CD4-positive, alpha-beta T cell (primary cell): ENCODE measurements around the gene ZNF330. TPM values are rescaled to one million over a fixed set of nuclear protein-coding genes. Genes with fewer than 3 reads are reported as not detected.

Experiments used
- ATAC-seq: fragments of 200-7000 bp; cut with Tn5 transposase; one replicate; pipeline ENCODE4 v1.10.0; 2022; ENCODE audit warnings: mild to moderate bottlenecking; ENCODE audit not compliant: poor library complexity
- CTCF ChIA-PET: fragments of 350-600 bp; sonication (Branson Sonifier 250); formaldehyde crosslinking; loops from one replicate; lab custom pipeline; 2021; ENCODE audit warnings: antibody characterized with exemption, inconsistent platforms; lab: Charles Lee
- POLR2A ChIA-PET: fragments of 350-600 bp; sonication (Branson Sonifier 250); formaldehyde crosslinking; loops from one replicate; lab custom pipeline; 2021; ENCODE audit warnings: antibody characterized with exemption, inconsistent platforms; lab: Charles Lee
- DNase-seq, 14 experiments: peaks; one replicate each; pipeline ENCODE4 v3.0.0-alpha.2; 2013 to 2020; ENCODE audit warnings: mixed read lengths in 2 of 14
- H3K27ac ChIP-seq, 2 donors: one replicate each; pipeline versions ENCODE4 v1.5.1 to v1.7.0; 2013; ENCODE audit warnings: low read length in 2 of 2, low read depth in 1 of 2, mild to moderate bottlenecking in 1 of 2
- H3K27me3 ChIP-seq, 2 experiments: 1 replicate in 1 of 2; 2 replicates in 1 of 2; pipeline versions ENCODE4 v1.6.1 to v1.7.0; 2013; ENCODE audit warnings: low read length in 2 of 2, control low read depth in 1 of 2, mild to moderate bottlenecking in 1 of 2, moderate library complexity in 1 of 2; ENCODE audit not compliant: insufficient read depth in 2 of 2, control insufficient read depth in 1 of 2
- H3K36me3 ChIP-seq: one replicate; pipeline ENCODE4 v1.6.1; 2013; ENCODE audit warnings: low read length, control low read depth; ENCODE audit not compliant: insufficient read depth
- H3K4me1 ChIP-seq: one replicate; pipeline ENCODE4 v1.6.1; 2013; ENCODE audit warnings: low read length, control low read depth; ENCODE audit not compliant: insufficient read depth
- H3K4me3 ChIP-seq: one replicate; pipeline ENCODE4 v1.5.1; 2013; ENCODE audit warnings: mild to moderate bottlenecking, low read length, moderate library complexity
- H3K9me3 ChIP-seq, 2 experiments: 1 replicate in 1 of 2; 2 replicates in 1 of 2; pipeline versions ENCODE4 v1.6.1 to v1.7.0; 2013; ENCODE audit warnings: low read length in 2 of 2, mild to moderate bottlenecking in 2 of 2, control low read depth in 1 of 2, moderate library complexity in 1 of 2; ENCODE audit not compliant: control insufficient read depth in 1 of 2, insufficient read depth in 1 of 2
- H3K27ac Mint-ChIP-seq: one replicate; pipeline ENCODE4 v1.8.0; 2020; ENCODE audit warnings: mixed read lengths
- H3K27me3 Mint-ChIP-seq: one replicate; pipeline ENCODE4 v1.8.0; 2021; ENCODE audit warnings: mixed read lengths
- H3K36me3 Mint-ChIP-seq: one replicate; pipeline ENCODE4 v1.8.0; 2021; ENCODE audit warnings: low read depth, mixed read lengths
- H3K4me1 Mint-ChIP-seq: one replicate; pipeline ENCODE4 v1.8.0; 2021; ENCODE audit warnings: low read depth, mixed read lengths
- H3K4me3 Mint-ChIP-seq: one replicate; pipeline ENCODE4 v1.8.0; 2020; ENCODE audit warnings: mild to moderate bottlenecking, mixed read lengths
- H3K9me3 Mint-ChIP-seq: one replicate; pipeline ENCODE4 v1.8.0; 2020; ENCODE audit warnings: mixed read lengths
- intact Hi-C, 2 experiments: fragments of 100-400 bp; cut with DNase I in 1 of 2; cut with micrococcal nuclease in 1 of 2; formaldehyde crosslinking; loops; one replicate each; pipeline versions ENCODE4 v1.15.1 to v1.9.0; 2023 to 2025; cut with DNase I, micrococcal nuclease
- polyA plus RNA-seq, 2 donors: library from polyadenylated mRNA; unstranded; fragments of 120-200 nt; gene quantifications; one replicate each; pipeline ENCODE4 v1.2.1, GENCODE V29; 2013
- total RNA-seq, 174 experiments: library from RNA in 2 of 174; stranded (reverse) in 2 of 174; gene quantifications; one replicate each; pipeline ENCODE4 v1.2.3 and lab custom pipeline; 2021 to 2026
- TF ChIP-seq, protein P1 (sequence below): fragments of 200-600 bp; IDR thresholded peaks from one replicate; pipeline ENCODE4 v1.8.0; 2022; ENCODE audit warnings: antibody characterized with exemption, mild to moderate bottlenecking

Gene ZNF330
- total RNA-seq (10 to 100 TPM; 41.1 to 43.8 TPM), total RNA-seq (lab: John Stamatoyannopoulos, UW) (32.1 to 112 (median 54.5) reads per million in 172 experiments)
- polyA plus RNA-seq (2013, experiment 1 of 2): 38.6 TPM
- 40.9 TPM for polyA plus RNA-seq (2013, experiment 2 of 2)

GRCh38 chr4:141220691-141221659 lies at the start of gene ZNF330:
Gene ZNF330, plus strand, starts transcription at chr4:141220895. Its CDS starts 1,477 bp downstream, at chr4:141222372.
- intact Hi-C loops: loop anchor here in 1 of 2 experiments (5.0 to 10.0 kb wide), 5 partner anchors 416 to 1966 kb away; partner anchors contain the start of genes ELMOD2, IL15, INPP4B and SCOC
- TF ChIP-seq, protein P1, sequence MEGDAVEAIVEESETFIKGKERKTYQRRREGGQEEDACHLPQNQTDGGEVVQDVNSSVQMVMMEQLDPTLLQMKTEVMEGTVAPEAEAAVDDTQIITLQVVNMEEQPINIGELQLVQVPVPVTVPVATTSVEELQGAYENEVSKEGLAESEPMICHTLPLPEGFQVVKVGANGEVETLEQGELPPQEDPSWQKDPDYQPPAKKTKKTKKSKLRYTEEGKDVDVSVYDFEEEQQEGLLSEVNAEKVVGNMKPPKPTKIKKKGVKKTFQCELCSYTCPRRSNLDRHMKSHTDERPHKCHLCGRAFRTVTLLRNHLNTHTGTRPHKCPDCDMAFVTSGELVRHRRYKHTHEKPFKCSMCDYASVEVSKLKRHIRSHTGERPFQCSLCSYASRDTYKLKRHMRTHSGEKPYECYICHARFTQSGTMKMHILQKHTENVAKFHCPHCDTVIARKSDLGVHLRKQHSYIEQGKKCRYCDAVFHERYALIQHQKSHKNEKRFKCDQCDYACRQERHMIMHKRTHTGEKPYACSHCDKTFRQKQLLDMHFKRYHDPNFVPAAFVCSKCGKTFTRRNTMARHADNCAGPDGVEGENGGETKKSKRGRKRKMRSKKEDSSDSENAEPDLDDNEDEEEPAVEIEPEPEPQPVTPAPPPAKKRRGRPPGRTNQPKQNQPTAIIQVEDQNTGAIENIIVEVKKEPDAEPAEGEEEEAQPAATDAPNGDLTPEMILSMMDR: no peak
- H3K4me3 ChIP-seq: peak within 1 kb of the TSS; percentile 90
- ATAC-seq (peak; percentile 88), DNase-seq (peak; percentile 79 to 93 (median 84))
- Mint-ChIP-seq H3K36me3 (peaks cover 48% of the 10 kb centered on the region), H3K9me3 (no peaks in the 10 kb centered on the region), H3K27me3 (peaks cover 4% of the 10 kb centered on the region), H3K4me3 (peak within 1 kb of the TSS; percentile 100), H3K27ac (peak within 1 kb of the TSS; percentile 97), H3K4me1 (peaks cover 57% of the 10 kb centered on the region)
- peaks cover 5% of the 10 kb centered on the region for H3K4me1 ChIP-seq
- no peaks in the 10 kb centered on the region for H3K27me3 ChIP-seq
- peaks cover 24% of the 10 kb centered on the region for H3K36me3 ChIP-seq
- POLR2A ChIA-PET: no interaction called here
- H3K27ac ChIP-seq: peak within 1 kb of the TSS; percentile 82 to 90
- no peaks in the 10 kb centered on the region for H3K9me3 ChIP-seq
- CTCF ChIA-PET: no interaction called here

- POLR2A ChIA-PET: no interaction called here
- peaks cover 0 to 8% of the 10 kb centered on the region in 2 experiments for H3K27me3 ChIP-seq
- Mint-ChIP-seq H3K27ac (no peak overlapping the region), H3K36me3 (no peaks in the 10 kb centered on the region), H3K4me3 (no peak overlapping the region), H3K27me3 (peaks cover under 1% of the 10 kb centered on the region), H3K4me1 (no peaks in the 10 kb centered on the region), H3K9me3 (no peaks in the 10 kb centered on the region)
- ATAC-seq (no peak), DNase-seq (no peak)
- no peak overlapping the region for H3K27ac ChIP-seq
- H3K4me1 ChIP-seq: no peaks in the 10 kb centered on the region
- no peaks in the 10 kb centered on the region for H3K36me3 ChIP-seq
- H3K9me3 ChIP-seq: no peaks in the 10 kb centered on the region
- no peak overlapping the region for H3K4me3 ChIP-seq
- intact Hi-C loops: no loop called here
- TF ChIP-seq, protein P1: no peak
- CTCF ChIA-PET: no interaction called here
Observed at GRCh38 chr4:141174457-141174856, 46.2 kb upstream of the ZNF330 start.

GRCh38 chr4:141177171-141177570 lies 43.5 kb upstream of the ZNF330 start:
- Histone ChIP-seq H3K9me3 (no peaks in the 10 kb centered on the region), H3K4me3 (no peak overlapping the region), H3K27me3 (peaks cover 0 to 5% of the 10 kb centered on the region in 2 experiments), H3K27ac (no peak overlapping the region), H3K36me3 (no peaks in the 10 kb centered on the region), H3K4me1 (no peaks in the 10 kb centered on the region)
- ChIA-PET CTCF (no interaction called here), POLR2A (no interaction called here)
- DNase-seq (no peak), ATAC-seq (no peak)
- TF ChIP-seq, protein P1: no peak
- no peak overlapping the region for H3K27ac Mint-ChIP-seq
- H3K9me3 Mint-ChIP-seq: no peaks in the 10 kb centered on the region
- H3K4me3 Mint-ChIP-seq: no peak overlapping the region
- no peaks in the 10 kb centered on the region for H3K4me1 Mint-ChIP-seq
- H3K36me3 Mint-ChIP-seq: no peaks in the 10 kb centered on the region
- H3K27me3 Mint-ChIP-seq: peaks cover 7% of the 10 kb centered on the region
- intact Hi-C loops: no loop called here
